SKM-1 treated with dmso at 0.1 percent for 144 hours (cell line): ENCODE data around the gene AFAP1L1.
"Not testable (repeated sequence)": the region's sequence is repeated elsewhere in the genome, so short reads cannot be mapped to it uniquely, and the experiment has no call there.

ENCODE experiments used
- DNase-seq: peaks from one replicate; lab custom pipeline; 2025; ENCODE audit not compliant: unreplicated experiment; lab: John Stamatoyannopoulos, UW

The AFAP1L1 gene

DNA sequence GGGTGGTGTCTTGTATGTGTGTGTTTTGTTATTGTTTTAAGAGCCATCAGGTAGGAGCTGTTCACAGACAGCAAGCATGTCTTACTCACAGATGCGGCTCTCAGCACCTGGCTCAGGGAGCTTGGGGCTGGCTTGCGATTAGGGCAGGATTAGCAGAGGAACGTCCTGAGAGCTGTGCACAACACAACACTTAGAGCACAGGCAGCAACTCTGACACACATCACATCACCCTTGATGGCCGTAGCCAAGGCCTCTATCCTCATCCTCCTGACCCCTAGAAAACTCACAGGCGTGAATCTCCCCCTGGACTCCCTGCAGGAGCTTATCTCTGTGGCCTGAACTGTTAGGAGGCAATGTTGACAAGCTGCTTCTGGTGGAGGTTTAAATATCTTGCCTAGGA is 114.5 kb downstream of the AFAP1L1 start:
- no peak for DNase-seq

GRCh38 chr5:149387081-149387631 is 115.5 kb downstream of the AFAP1L1 start:
- no peak for DNase-seq

- DNase-seq = no peak
These were observed 116.3 kb downstream of the AFAP1L1 start for GRCh38 chr5:149387982-149388381.

DNA sequence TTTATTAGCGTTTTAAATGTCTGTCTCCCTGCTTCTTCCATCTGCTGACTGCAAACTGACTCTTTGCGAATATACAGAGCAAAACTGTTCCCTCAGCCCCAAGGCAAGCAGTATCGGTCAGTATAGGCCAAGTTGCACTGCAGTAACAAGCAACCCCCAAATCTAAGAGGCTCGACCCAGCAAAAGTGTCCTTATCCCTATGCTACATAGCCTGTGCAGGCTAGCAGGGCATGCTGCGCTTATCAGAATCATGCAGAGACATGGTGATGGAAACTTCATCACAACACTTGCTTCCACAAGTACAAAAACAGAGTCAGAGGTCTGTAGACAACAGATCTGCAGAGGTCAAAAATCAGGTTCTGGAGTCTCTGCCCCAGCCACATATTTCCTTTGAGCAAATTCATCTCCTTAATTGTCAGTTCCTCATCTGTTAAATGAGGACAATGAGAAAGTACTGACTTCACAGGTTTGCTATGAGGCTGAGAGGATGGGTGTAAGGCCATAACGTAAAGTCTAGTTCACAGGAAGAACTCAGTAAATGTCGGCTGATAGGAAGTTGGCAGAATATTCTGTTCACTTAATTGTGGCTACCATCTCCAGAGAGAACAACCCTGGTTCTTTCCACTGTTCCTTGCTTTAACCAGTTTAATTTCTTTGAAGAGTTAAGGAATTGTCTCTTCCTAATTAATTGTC is 117.0 kb downstream of the AFAP1L1 start:
- DNase-seq = no peak

- no peak for DNase-seq
These were observed 118.2 kb downstream of the AFAP1L1 start for GRCh38 chr5:149389552-149390495.

DNA sequence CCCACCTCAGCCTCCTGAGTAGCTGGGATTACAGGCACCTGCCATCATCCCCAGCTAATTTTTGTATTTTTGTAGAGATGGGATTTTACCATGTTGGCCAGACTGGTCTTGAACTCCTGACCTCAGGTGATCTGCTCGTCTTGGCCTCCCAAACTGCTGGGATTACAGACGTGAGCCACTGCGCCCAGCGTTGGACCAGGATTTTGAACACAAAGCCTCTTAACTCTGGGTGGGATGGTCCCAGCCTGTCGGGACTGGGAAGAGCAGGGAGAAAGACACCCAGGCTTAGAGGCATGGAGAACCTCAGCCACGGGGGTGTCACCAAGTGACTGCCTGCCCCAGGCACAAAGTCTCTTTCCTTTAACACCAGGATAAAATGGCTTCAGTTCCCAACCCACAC is 119.4 kb downstream of the AFAP1L1 start:
- DNase-seq = not testable (repeated sequence)
